Loucy (cell line): ENCODE measurements around the gene USP53.

ENCODE experiments used
- H2AFZ ChIP-seq: fragments of 200-600 bp; sonication (generic); 2 replicates; pipeline ENCODE4 v1.6.0; 2016; ENCODE audit warnings: antibody characterized with exemption, mild to moderate bottlenecking, low read length, moderate library complexity
- H3F3A ChIP-seq: fragments of 200-600 bp; 2 replicates; pipeline ENCODE4 v1.6.0; 2016; ENCODE audit warnings: antibody characterized with exemption, low read depth, mild to moderate bottlenecking
- H3K27me3 ChIP-seq: fragments of 200-600 bp; sonication (generic); 2 replicates; pipeline ENCODE4 v1.6.1; 2014; ENCODE audit warnings: low read length, mild to moderate bottlenecking; ENCODE audit not compliant: insufficient read depth, poor library complexity, severe bottlenecking
- H3K36me3 ChIP-seq: fragments of 200-600 bp; sonication (generic); 2 replicates; pipeline ENCODE4 v1.6.1; 2016; ENCODE audit warnings: low read length; ENCODE audit not compliant: insufficient read depth
- H3K4me1 ChIP-seq: fragments of 200-600 bp; sonication (generic); 2 replicates; pipeline ENCODE4 v1.5.1; 2014; ENCODE audit warnings: low read length, mild to moderate bottlenecking; ENCODE audit not compliant: insufficient read depth, poor library complexity, severe bottlenecking
- H3K4me2 ChIP-seq: fragments of 200-600 bp; sonication (generic); 2 replicates; pipeline ENCODE4 v1.6.0; 2014; ENCODE audit warnings: antibody characterized with exemption, low read length, low read depth, mild to moderate bottlenecking; ENCODE audit not compliant: poor library complexity, severe bottlenecking
- H3K4me3 ChIP-seq: fragments of 200-600 bp; sonication (generic); 2 replicates; pipeline ENCODE4 v1.5.1; 2014; ENCODE audit warnings: low read length, mild to moderate bottlenecking, mixed read lengths; ENCODE audit not compliant: poor library complexity, severe bottlenecking
- H3K79me2 ChIP-seq: fragments of 200-600 bp; sonication (generic); 2 replicates; pipeline ENCODE4 v1.6.1; 2014; ENCODE audit warnings: low read length; ENCODE audit not compliant: insufficient read depth
- H3K9ac ChIP-seq: fragments of 200-600 bp; sonication (generic); 2 replicates; pipeline ENCODE4 v1.6.0; 2014; ENCODE audit warnings: mild to moderate bottlenecking, low read depth, low read length, moderate library complexity; ENCODE audit not compliant: poor library complexity, severe bottlenecking
- H3K9me2 ChIP-seq: fragments of 200-600 bp; sonication (generic); replicated peaks from 2 replicates; pipeline ENCODE4 v1.6.1; 2016; ENCODE audit warnings: low read depth, low read length, mixed read lengths
- H3K9me3 ChIP-seq: fragments of 200-600 bp; sonication (generic); 2 replicates; pipeline ENCODE4 v1.6.1; 2014; ENCODE audit warnings: mild to moderate bottlenecking, antibody characterized with exemption, low read length, low read depth; ENCODE audit not compliant: insufficient read depth
- H4K20me1 ChIP-seq: fragments of 200-600 bp; sonication (generic); 2 replicates; pipeline ENCODE4 v1.6.0; 2014; ENCODE audit warnings: antibody characterized with exemption, low read length, mild to moderate bottlenecking; ENCODE audit not compliant: insufficient read depth, poor library complexity, severe bottlenecking
- EZH2phosphoT487 ChIP-seq: fragments of 200-600 bp; IDR thresholded peaks from 2 replicates; pipeline ENCODE4 v1.6.1; 2018; ENCODE audit warnings: antibody characterized with exemption, mild to moderate bottlenecking, moderate library complexity, borderline replicate concordance
- TF ChIP-seq, protein P1 (sequence below): fragments of 200-600 bp; sonication (generic); conservative IDR thresholded peaks from 2 replicates; pipeline ENCODE4 v1.5.1; 2014; ENCODE audit warnings: mild to moderate bottlenecking, antibody characterized with exemption, low read length

The USP53 gene

DNA sequence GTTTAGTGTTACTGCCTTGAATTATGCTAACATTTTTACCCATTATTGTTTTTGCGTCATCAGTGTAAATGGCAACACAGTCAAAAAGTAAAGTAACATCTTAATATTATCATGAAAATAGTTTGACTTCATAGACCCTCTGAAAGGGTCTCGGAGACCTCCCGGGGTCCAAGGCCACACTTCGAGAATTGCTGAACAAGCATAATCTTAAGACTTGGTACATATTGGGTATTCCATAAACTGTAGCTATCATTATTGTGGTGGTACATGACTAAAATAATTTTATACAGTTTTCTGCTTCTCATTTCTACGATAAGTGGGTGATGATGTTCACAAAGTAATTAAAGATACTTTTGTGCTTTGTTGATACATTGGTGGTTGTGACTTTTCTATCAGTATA, 76.8 kb downstream of the USP53 start:
- Histone ChIP-seq H2AFZ (no peak overlapping the region), H3K4me2 (no peak overlapping the region), H3K4me3 (no peak overlapping the region), H3K4me1 (peaks cover 3% of the 10 kb centered on the region), H3K36me3 (no peaks in the 10 kb centered on the region), H4K20me1 (no peaks in the 10 kb centered on the region), H3K9ac (no peak overlapping the region), H3K9me3 (no peaks in the 10 kb centered on the region), H3F3A (no peaks in the 10 kb centered on the region), H3K79me2 (no peaks in the 10 kb centered on the region), H3K9me2 (no peaks in the 10 kb centered on the region), H3K27me3 (no peaks in the 10 kb centered on the region)
- TF ChIP-seq EZH2phosphoT487 = no peak
- TF ChIP-seq, protein P1, sequence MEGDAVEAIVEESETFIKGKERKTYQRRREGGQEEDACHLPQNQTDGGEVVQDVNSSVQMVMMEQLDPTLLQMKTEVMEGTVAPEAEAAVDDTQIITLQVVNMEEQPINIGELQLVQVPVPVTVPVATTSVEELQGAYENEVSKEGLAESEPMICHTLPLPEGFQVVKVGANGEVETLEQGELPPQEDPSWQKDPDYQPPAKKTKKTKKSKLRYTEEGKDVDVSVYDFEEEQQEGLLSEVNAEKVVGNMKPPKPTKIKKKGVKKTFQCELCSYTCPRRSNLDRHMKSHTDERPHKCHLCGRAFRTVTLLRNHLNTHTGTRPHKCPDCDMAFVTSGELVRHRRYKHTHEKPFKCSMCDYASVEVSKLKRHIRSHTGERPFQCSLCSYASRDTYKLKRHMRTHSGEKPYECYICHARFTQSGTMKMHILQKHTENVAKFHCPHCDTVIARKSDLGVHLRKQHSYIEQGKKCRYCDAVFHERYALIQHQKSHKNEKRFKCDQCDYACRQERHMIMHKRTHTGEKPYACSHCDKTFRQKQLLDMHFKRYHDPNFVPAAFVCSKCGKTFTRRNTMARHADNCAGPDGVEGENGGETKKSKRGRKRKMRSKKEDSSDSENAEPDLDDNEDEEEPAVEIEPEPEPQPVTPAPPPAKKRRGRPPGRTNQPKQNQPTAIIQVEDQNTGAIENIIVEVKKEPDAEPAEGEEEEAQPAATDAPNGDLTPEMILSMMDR = no peak

DNA sequence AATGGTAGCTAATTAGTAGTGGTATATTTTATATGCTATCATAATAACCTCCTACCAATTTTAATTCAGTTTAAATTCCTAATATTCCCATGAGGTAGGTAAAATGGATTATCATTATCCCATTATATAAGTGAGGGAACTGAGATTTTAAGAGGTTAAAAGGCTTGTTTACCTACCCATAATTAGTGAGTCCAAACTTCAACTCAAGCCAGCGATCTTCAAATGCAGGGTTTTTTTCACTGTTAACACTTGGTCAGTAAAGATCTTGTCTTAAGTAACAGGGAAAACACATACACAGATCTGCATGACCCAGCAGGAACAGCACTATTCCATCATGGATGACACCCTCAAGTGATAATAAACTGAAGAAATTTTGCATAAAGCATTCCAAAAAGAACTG, 78.1 kb downstream of the USP53 start:
- H3K36me3 ChIP-seq = no peaks in the 10 kb centered on the region

DNA sequence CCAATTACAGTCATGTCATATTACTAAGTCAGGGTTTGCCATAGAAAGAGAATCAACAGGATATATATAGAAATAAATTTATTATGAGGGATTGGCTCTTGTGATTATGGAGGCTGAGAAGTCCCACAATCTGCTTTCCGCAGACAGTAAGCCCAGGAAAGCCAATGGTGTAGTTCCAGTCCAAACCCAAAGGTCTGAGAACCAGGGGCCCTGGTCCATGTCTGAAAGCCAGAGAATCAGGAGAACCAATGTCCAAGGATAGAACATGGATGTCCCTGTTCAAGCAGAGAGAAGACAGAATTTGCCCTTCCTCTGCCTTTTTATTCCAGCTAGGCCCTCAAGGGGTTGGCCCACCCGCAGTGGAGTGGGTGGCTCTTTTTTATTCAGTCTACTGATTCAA, 83.8 kb downstream of the USP53 start:
- Histone ChIP-seq H3K4me1 (peaks cover 22% of the 10 kb centered on the region), H3K79me2 (peaks cover 37% of the 10 kb centered on the region), H3K9me3 (no peaks in the 10 kb centered on the region), H3K9ac (no peak overlapping the region), H3K4me3 (no peak overlapping the region), H3F3A (no peaks in the 10 kb centered on the region), H3K9me2 (no peaks in the 10 kb centered on the region), H3K27me3 (no peaks in the 10 kb centered on the region), H2AFZ (no peak overlapping the region), H3K4me2 (no peak overlapping the region), H3K36me3 (peaks cover 4% of the 10 kb centered on the region; the same call in 1 of the 2 replicates), H4K20me1 (peaks cover 20% of the 10 kb centered on the region)
- TF ChIP-seq EZH2phosphoT487 = no peak
- TF ChIP-seq, protein P1 = no peak

More for the DNA sequence above, 78.1 kb downstream of the USP53 start:
- H3K27me3 ChIP-seq = no peaks in the 10 kb centered on the region
- no peak overlapping the region for H3K9ac ChIP-seq
- TF ChIP-seq, protein P1 = no peak
- TF ChIP-seq EZH2phosphoT487 = no peak
- H4K20me1 ChIP-seq = no peaks in the 10 kb centered on the region
- H3K4me3 ChIP-seq = no peak overlapping the region
- no peaks in the 10 kb centered on the region for H3K4me1 ChIP-seq
- H3K4me2 ChIP-seq = no peak overlapping the region
- no peak overlapping the region for H2AFZ ChIP-seq
- H3K79me2 ChIP-seq = no peaks in the 10 kb centered on the region
- H3K9me3 ChIP-seq = no peaks in the 10 kb centered on the region
- no peaks in the 10 kb centered on the region for H3F3A ChIP-seq
- no peaks in the 10 kb centered on the region for H3K9me2 ChIP-seq
